SW 1271 (cell line): ENCODE results near the gene SIX1.

Experiments used
- DNase-seq, 2 experiments: peaks; one replicate each; lab custom pipeline; 2025; lab: John Stamatoyannopoulos, UW

Gene SIX1

GRCh38 chr14:60641742-60642269 is 7.5 kb downstream of the SIX1 start:
- DNase-seq, result no peak

GRCh38 chr14:60640859-60641741 is 8.2 kb downstream of the SIX1 start:
- no peak for DNase-seq

- no peak for DNase-seq
Measured at GRCh38 chr14:60639674-60640073, 9.6 kb downstream of the SIX1 start.

- no peak for DNase-seq
Measured at GRCh38 chr14:60637479-60638315, 11.6 kb downstream of the SIX1 start.

- DNase-seq, result no peak
Measured at GRCh38 chr14:60636879-60637478, 12.3 kb downstream of the SIX1 start.

- no peak for DNase-seq
Measured at GRCh38 chr14:60634153-60634552, 15.1 kb downstream of the SIX1 start.

- DNase-seq, result no peak
Measured at GRCh38 chr14:60632777-60633176, 16.5 kb downstream of the SIX1 start.

GRCh38 chr14:60632257-60632656 is 17.0 kb downstream of the SIX1 start:
- no peak for DNase-seq

- DNase-seq, result no peak
Measured at GRCh38 chr14:60631842-60632241, 17.4 kb downstream of the SIX1 start.

- no peak for DNase-seq
Measured at GRCh38 chr14:60630129-60630528, 19.1 kb downstream of the SIX1 start.

- DNase-seq, result no peak
Measured at GRCh38 chr14:60628892-60629291, 20.4 kb downstream of the SIX1 start.

- no peak for DNase-seq
Measured at GRCh38 chr14:60622917-60623257, 26.4 kb downstream of the SIX1 start.

- DNase-seq, result no peak
Measured at GRCh38 chr14:60622210-60622916, 26.9 kb downstream of the SIX1 start.

GRCh38 chr14:60621386-60621785 is 27.9 kb downstream of the SIX1 start:
- no peak for DNase-seq

GRCh38 chr14:60618241-60618640 is 31.0 kb downstream of the SIX1 start:
- no peak for DNase-seq

- DNase-seq, result no peak
Measured at GRCh38 chr14:60616461-60616959, 32.8 kb downstream of the SIX1 start.

- DNase-seq, result no peak
Measured at GRCh38 chr14:60602291-60602690, 47.0 kb downstream of the SIX1 start.

GRCh38 chr14:60599727-60600126 is 49.5 kb downstream of the SIX1 start:
- DNase-seq, result no peak

- DNase-seq, result no peak
Measured at GRCh38 chr14:60596139-60596538, 53.1 kb downstream of the SIX1 start.

GRCh38 chr14:60594062-60594461 is 55.2 kb downstream of the SIX1 start:
- no peak for DNase-seq
